ENCODE measurements around the gene APOF.
"Not testable (repeated sequence)": the region's sequence is repeated elsewhere in the genome, so short reads cannot be mapped to it uniquely, and the experiment has no call there.

The APOF gene

GRCh38 chr12:56366948-56367347 is 4.3 kb upstream of the APOF start:
- DNase-seq = no peak

- no peak for DNase-seq
These were observed 1.0 kb downstream of the APOF start for GRCh38 chr12:56361487-56362129.

GRCh38 chr12:56359851-56360767 is 2.5 kb downstream of the APOF start, which contains the start of gene STAT2:
TSS of gene STAT2 (minus strand) at chr12:56360107. CDS start at chr12:56356571, 3,536 bp downstream.
- DNase-seq = peak; percentile 100

GRCh38 chr12:56358836-56359532 is 3.7 kb downstream of the APOF start:
- no peak for DNase-seq

- no peak for DNase-seq
These were observed 11.3 kb downstream of the APOF start for GRCh38 chr12:56351325-56351724.

GRCh38 chr12:56350662-56351061 is 12.0 kb downstream of the APOF start:
- no peak for DNase-seq

- DNase-seq = no peak
These were observed 13.9 kb downstream of the APOF start for GRCh38 chr12:56348776-56349175.

GRCh38 chr12:56347255-56347654 is 15.4 kb downstream of the APOF start:
- not testable (repeated sequence) for DNase-seq

GRCh38 chr12:56346675-56347074 is 16.0 kb downstream of the APOF start:
- DNase-seq = no peak

GRCh38 chr12:56342290-56342689 is 20.4 kb downstream of the APOF start:
- not testable (repeated sequence) for DNase-seq

GRCh38 chr12:56341616-56342015 is 21.0 kb downstream of the APOF start:
- DNase-seq = no peak

- DNase-seq = no peak
These were observed 23.6 kb downstream of the APOF start for GRCh38 chr12:56339158-56339422.

- peak; percentile 92 for DNase-seq
These were observed 24.1 kb downstream of the APOF start, which contains the start of gene IL23A for GRCh38 chr12:56338308-56339157. TSS of gene IL23A (plus strand) at chr12:56338884. CDS start at chr12:56339045, 161 bp downstream.

- DNase-seq = no peak
These were observed 24.9 kb downstream of the APOF start for GRCh38 chr12:56337753-56338251.

GRCh38 chr12:56336361-56337167 is 26.1 kb downstream of the APOF start:
- no peak for DNase-seq

GRCh38 chr12:56335527-56335926 is 27.1 kb downstream of the APOF start:
- not testable (repeated sequence) for DNase-seq

- no peak for DNase-seq
These were observed 28.2 kb downstream of the APOF start for GRCh38 chr12:56334490-56334793.

- peak; percentile 97 for DNase-seq
These were observed 28.8 kb downstream of the APOF start, which contains the start of gene PAN2 for GRCh38 chr12:56333679-56334489. TSS of gene PAN2 (minus strand) at chr12:56334000. CDS start at chr12:56333094, 906 bp downstream.

GRCh38 chr12:56333197-56333678 is 29.4 kb downstream of the APOF start:
- no peak for DNase-seq

GRCh38 chr12:56332512-56333196 is 30.0 kb downstream of the APOF start:
- no peak for DNase-seq
